NCI-H1417 treated with DMSO at 0.1 percent for 48 hours (cell line): ENCODE measurements around the gene PEMT.
"Not testable (repeated sequence)": the region's sequence is repeated elsewhere in the genome, so short reads cannot be mapped to it uniquely, and the experiment has no call there.

Experiments used
- DNase-seq: peaks from one replicate; lab custom pipeline; 2025; lab: John Stamatoyannopoulos, UW

PEMT gene

GRCh38 chr17:17591355-17592298, at the start of gene PEMT:
PEMT (minus strand) TSS chr17:17591708; CDS start chr17:17591626, 82 bp downstream.
- DNase-seq, result peak; percentile 86

GRCh38 chr17:17639661-17640270, 48.3 kb upstream of the PEMT start:
- DNase-seq, result not testable (repeated sequence)

- no peak for DNase-seq
Measured at GRCh38 chr17:17638467-17638866, 47.0 kb upstream of the PEMT start.

DNA sequence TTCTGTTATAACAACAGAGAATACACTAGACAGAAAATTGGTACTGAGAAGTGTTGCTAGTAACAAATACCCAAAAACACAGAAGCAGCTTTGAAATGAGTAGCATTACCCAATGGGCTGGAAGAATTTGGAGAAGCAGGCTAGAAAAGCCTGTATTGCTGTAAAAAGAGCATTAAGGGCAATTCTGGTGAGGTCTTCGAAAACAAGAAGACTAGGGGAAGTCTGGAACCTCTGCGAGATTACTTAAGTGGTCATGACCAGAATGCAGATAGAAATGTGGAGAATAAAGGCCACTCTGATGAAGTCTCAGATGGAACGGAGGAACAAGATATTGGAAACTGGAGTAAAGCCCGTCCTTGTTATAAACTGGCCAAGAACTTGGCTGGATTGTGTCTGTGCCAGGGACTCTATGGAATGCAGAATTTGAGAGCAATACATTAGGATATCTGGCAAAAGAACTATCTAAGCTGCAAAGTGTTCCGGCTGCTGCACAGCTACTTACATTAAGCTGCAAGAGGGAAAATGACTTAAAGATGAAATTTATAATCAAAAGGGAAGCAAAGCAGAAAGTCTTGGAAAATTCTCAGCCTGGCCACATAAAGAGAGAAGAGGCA, 44.9 kb upstream of the PEMT start:
- no peak for DNase-seq

DNA sequence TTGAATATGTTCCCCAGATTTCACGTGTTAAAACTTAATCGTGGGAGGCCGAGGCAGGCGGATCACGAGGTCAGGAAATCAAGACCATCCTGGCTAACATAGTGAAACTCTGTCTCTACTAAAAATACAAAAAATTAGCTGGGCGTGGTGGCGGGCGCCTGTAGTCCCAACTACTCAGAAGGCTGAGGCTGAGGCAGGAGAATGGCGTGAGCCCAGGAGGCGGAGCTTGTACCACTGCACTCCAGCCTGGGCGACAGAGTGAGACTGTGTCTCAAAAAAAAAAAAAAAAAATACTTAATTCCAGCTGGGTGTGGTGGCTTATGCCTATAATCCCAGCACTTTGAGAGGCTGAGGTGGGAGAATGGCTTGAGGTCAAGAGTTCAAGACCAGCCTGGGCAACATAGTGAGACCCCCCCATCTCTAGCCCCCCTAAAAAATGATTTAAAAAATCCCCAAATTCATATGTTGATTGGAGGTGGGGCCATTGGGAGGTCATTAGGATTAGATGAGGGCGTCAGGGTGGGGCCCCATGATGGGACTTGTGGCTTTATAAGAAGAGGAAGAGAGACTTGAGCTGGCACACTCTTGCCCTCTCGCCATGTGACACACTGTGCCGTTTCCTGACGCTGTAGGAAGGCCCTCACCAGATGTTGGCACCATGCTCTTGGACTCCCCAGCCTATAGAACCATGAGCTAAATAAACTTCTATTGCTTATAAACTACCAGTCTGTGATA, 44.2 kb upstream of the PEMT start:
- not testable (repeated sequence) for DNase-seq

DNA sequence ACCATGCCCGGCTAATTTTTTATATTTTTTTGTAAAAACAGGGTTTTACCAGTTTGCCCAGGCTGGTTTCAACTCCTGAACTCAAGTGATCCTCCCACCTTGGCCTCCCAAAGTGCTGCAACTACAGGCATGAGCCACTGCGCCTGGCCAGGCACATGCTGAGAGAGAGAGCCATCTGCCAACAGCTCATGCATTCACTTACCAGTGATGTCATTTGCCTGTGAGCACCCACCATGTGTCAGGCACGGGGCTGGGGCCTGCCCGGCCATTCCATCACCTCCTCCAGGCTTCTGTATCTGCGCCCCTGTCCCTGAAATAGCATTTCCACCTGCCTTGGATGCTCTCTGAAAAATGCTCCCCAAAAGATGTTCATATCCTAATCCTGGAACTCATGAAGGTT, 43.6 kb upstream of the PEMT start:
- DNase-seq, result no peak

- DNase-seq, result no peak
Measured at GRCh38 chr17:17633310-17633709, 41.8 kb upstream of the PEMT start.

DNA sequence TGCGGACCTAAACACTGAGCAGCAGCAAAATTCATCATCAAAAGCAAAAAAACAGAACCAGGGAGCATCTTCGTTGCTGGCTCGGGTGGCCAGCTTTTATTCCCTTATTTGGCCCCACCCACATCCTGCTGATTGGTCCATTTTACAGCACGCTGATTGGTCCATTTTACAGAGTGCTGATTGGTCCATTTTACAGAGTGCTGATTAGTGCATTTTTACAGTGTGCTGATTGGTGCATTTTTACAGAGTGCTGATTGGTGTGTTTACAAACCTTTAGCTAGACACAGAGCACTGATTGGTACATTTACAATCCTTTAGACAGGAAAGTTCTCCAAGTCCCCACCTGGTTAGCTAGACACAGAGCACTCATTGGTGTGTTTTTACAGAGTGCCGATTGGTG, 41.2 kb upstream of the PEMT start:
- not testable (repeated sequence) for DNase-seq

DNA sequence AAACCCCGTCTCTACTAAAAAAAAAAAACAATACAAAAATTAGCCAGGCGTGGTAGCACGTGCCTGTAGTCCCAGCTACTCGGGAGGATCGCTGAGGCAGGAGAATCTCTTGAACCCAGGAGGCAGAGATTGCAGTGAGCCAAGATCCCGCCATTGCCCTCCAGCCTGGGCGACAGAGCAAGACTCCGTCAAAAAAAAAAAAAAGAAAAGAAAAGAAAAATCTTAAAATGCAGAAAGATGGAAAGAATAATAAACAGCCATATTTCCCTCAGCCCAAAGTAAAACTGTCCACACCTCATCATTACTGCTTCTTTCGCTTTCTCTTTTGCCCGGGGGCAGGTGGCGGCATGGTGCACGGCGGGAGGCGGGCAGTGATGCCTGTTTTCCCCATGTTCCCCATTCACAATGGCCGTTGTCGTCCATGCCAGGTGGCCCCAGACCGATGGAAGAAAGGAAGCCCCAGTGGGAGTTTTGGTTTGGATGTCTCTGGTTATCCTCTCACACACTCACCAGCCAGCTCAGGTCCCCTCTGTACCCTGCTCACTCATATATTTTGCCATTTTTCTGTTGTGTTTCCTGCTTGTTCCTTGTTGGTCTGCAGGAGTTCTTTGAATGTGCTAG, 37.0 kb upstream of the PEMT start:
- no peak for DNase-seq

GRCh38 chr17:17626840-17627239, 35.3 kb upstream of the PEMT start:
- DNase-seq, result no peak

DNA sequence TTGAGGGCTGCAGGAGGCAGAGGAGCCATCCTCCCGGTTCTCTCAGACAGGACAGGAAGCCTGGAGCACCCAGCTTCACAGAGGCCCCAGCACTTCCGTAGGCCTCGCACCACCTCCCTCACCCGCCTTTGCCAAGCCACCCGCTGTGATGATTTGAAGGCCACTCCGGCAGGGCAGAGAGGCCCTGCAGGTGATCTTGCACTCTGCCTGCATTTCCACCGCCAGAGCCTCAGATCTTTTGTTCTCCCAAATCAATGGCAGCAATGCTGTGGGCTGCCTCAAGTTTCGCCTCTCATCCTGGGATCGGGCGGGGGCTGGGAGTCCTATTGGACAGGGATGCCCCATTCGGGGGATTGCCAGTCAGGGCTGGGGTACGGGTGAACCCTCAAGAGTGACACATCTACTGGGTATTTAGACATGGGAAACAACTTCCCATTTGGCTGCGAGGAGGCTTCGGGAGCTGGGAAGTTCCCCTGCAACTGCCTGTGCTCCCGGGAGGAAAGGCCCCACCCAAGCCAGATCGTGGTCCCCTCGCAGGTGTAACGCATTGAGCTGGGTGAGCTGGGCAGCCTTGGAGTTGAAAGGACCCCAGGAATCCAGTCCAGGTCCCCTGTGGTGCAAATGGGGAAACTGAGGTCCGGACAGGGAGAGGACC, 34.8 kb upstream of the PEMT start:
- peak; percentile 37 for DNase-seq

DNA sequence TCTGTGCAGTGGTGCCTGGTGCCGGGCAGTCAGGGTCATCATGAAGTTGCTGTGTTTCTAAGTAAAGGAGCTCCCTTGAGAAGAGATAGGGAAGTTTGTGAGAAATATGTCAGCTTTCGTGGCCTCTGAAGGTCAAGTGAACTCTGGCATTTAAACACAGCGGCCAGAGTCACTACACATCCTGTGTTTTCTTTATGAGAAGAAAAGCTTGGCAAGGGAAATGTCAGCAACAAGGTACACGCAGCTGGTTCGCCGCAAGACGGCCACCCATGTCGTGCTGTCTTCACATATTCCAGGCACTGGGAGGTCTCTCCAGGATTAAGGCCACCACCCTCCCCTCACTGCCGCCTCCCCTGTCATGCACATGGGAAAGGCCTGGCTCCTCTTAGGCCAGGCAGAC, 33.2 kb upstream of the PEMT start:
- no peak for DNase-seq

GRCh38 chr17:17623904-17624303, 32.4 kb upstream of the PEMT start:
- DNase-seq, result no peak

DNA sequence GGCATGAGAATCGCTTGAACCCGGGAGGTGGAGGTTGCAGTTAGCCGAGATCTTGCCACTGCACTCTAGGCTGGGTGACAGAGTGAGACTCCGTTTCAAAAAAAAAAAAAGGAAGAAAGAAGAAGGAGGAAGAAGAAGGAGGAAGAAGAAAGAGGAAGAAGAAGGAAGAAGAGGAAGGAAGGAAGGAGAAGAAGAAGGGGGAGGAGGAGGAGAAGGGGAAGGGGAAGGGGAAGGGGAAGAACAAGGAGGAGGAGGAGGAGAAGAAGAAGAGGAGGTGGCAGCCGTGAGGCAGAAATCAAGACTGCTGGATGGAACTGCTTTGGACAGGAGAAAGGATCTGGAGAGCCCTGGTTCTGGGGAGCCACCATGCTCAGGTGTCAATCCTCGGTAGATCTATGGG, 29.7 kb upstream of the PEMT start:
- no peak for DNase-seq

- no peak for DNase-seq
Measured at GRCh38 chr17:17613708-17614114, 22.2 kb upstream of the PEMT start.

DNA sequence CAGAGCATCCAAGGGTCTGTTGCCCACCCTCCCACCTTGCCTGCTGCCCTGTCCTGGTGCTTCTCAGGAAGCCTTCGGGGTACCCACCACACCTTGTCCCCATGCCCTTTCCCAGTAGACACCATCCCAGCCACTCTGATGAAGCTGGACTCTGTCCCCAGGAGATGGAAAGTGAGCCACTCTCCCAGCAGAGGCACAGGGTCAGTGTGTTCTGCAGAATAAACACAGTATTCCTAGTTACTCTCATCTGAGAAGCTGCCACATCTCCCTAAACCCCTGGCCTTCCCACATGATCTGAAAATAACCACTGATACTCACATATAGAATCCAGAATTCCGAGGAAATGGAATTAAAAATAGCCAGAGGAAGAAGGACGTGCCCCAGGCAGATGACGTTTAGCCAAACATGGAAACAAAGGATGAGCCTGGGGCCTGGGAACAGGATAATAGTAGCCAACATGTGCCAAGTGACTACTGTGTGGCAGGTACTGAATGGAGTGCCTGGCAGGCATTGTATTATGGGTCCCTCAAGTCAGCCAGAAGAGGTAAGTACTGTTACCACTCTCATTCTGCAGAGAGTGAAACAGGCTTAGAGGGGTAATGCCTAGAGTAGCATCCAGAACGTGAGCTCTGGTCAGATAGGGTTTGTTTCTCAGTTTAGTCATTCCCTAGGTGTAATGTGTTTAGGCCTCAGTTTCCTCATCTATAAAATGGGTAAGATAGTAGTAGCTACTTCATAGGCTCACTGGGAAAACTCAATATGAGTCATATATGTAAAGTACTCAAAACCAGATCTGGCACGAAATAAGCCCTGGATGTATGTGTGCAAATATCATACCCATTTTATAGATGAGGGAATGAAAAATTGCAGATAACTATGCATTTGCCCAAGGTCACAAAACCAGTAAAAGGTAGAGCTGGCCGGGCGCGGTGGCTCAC, 20.8 kb upstream of the PEMT start:
- DNase-seq, result no peak

- no peak for DNase-seq
Measured at GRCh38 chr17:17609121-17609520, 17.6 kb upstream of the PEMT start.

DNA sequence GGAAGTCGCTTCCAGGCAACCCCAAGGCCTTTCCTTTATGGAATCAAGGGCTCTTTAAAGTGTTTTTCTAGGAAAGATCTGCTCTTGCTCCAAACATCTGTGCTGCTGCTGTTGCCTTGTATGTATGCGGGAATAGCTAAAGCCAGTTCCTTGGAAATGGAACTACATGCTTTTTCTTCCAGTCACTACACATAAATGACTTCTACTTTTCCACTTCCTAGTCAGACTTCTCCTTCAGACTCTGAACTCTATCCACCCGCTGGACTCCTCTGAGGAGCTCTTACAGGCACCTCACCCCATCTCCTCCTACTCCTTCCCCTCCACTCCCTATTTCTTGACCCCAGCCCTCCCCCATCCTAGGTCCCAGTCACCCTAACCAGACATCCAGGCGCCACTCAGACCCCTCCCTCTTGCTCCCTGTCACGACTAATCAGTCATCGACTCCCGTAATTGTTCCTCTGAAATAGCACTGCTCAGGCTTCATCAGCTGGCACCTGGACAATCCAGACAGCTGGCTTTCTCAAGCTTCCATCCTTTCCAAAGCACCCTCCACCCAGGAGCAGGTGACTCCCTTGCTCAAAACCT, 15.0 kb upstream of the PEMT start:
- DNase-seq, result no peak

- DNase-seq, result no peak
Measured at GRCh38 chr17:17605729-17606088, 14.2 kb upstream of the PEMT start.
